Ovary (tissue), 9 donors: ENCODE measurements around the gene CACUL1. TPM values are rescaled to one million over a fixed set of nuclear protein-coding genes. Genes with fewer than 3 reads are reported as not detected.
"Not testable (repeated sequence)": the region's sequence is repeated elsewhere in the genome, so short reads cannot be mapped to it uniquely, and the experiment has no call there.

ENCODE experiments used
- DNase-seq, 5 donors: peaks; one replicate each; pipeline ENCODE4 v3.0.0-alpha.2; 2019 to 2020
- H3K27ac ChIP-seq, 2 donors: fragments of 200-600 bp; one replicate each; pipeline versions ENCODE4 v1.5.1 to v1.8.0; 2019 to 2022
- H3K27me3 ChIP-seq: fragments of 200-600 bp; one replicate; pipeline ENCODE4 v1.8.0; 2022
- H3K36me3 ChIP-seq: fragments of 200-600 bp; sonication (generic); one replicate; pipeline ENCODE4 v1.5.1; 2019
- H3K4me1 ChIP-seq: one replicate; pipeline ENCODE4 v1.8.1; 2013; ENCODE audit warnings: mild to moderate bottlenecking, moderate library complexity; ENCODE audit not compliant: insufficient read depth
- H3K4me3 ChIP-seq: fragments of 200-600 bp; sonication (generic); one replicate; pipeline ENCODE4 v1.5.1; 2017
- H3K9me3 ChIP-seq, 2 donors: fragments of 200-600 bp in 1 of 2; sonication (generic) in 1 of 2; one replicate each; pipeline versions ENCODE4 v1.5.1 to v1.8.1; 2013 to 2019; ENCODE audit warnings: mild to moderate bottlenecking in 1 of 2, moderate library complexity in 1 of 2
- EP300 ChIP-seq: sonication (generic); formaldehyde crosslinking; IDR thresholded peaks from one replicate; pipeline ENCODE4 v1.6.1; 2017; ENCODE audit warnings: antibody characterized with exemption
- POLR2A ChIP-seq: fragments of 450-650 bp; IDR thresholded peaks from one replicate; pipeline ENCODE4 v1.6.1; 2017; ENCODE audit warnings: antibody characterized with exemption, mild to moderate bottlenecking, moderate library complexity
- WGBS, 3 donors: extraction: QIAGEN DNeasy Blood & Tissue Kit in 1 of 3; methylation state at CpG; one replicate each; pipeline versions ENCODE4 v1.1.5 to v1.1.7; 2013 to 2017; 5-methylcytosine and 5-hydroxymethylcytosine counted together
- intact Hi-C, 4 donors: fragments of 100-400 bp; cut with DNase I; formaldehyde crosslinking; loops; one replicate each; pipeline versions ENCODE4 v1.11.0 to v1.15.1; 2022 to 2023
- polyA plus RNA-seq, 2 donors: library from polyadenylated mRNA; stranded (reverse); fragments of 200-250 nt in 1 of 2; fragments of 350-450 nt in 1 of 2; fragmentation: Illumina TruSeq in 1 of 2; extraction: RNeasy Lipid Tissue Mini Kit (QIAGEN cat#74804) in 1 of 2; gene quantifications; one replicate each; pipeline ENCODE4 v1.2.3, GENCODE V29; 2013 to 2014
- total RNA-seq, 7 donors: library from RNA; depleted of rRNA in 2 of 7; stranded (reverse); fragments of >200 nt in 2 of 7; fragmentation: NEBNext Ultra II Directional in 3 of 7; extraction: Animal tissue kit (Norgen Biotek cat#: 25700) in 3 of 7; gene quantifications; one replicate each; pipeline versions ENCODE4 v1.1.0 to v1.2.4, GENCODE V29; 2016 to 2023
- TF ChIP-seq, protein P1 (sequence below), 3 donors: fragments of 450-650 bp in 2 of 3; fragments of 200-600 bp in 1 of 3; IDR thresholded peaks; one replicate each; pipeline versions ENCODE4 v1.5.1 to v1.8.0; 2016 to 2022; ENCODE audit warnings: antibody characterized with exemption in 3 of 3, mild to moderate bottlenecking in 1 of 3
- donor health status: DM: no; HTN: no; CAD: no; lungs with moderate emphysema.
- donor health status: DM: no; HTN: no; CAD: no.
- donor health status: Bipolar disorder and iron deficiency.
- donor health status: DM: yes; HTN: yes; CAD: no.
- donor health status: DM: no; HTN: no; CAD: no.
- donor health status: DM: yes; HTN: yes; CAD: no.

The CACUL1 gene
- total and polyA plus RNA-seq, 9 donors, result 7.0 to 29.7 (median 25.9) TPM

DNA sequence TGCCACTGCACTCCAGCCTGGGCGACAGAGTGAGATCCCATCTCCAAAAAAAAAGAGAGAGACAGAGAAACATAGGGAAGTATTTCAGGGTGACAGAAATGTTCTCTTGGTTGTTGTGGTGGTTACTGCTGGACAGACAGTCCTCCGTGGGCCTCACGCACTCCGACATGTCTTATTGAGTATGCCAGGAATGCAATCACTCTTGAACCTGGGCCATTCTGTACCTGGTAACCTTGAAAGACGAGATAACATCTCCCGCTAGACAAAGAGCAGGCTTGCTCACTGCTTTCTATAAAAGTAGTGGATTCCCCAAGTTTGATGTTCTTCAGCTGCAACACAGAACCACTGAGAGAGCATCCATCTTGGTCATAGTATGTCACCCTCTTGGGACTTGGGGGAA lies 6.7 kb downstream of the CACUL1 start:
- Histone ChIP-seq H3K27ac (no peak overlapping the region), H3K4me3 (no peak overlapping the region), H3K36me3 (no peaks in the 10 kb centered on the region), H3K9me3 (no peaks in the 10 kb centered on the region), H3K4me1 (peaks cover 3% of the 10 kb centered on the region), H3K27me3 (no peaks in the 10 kb centered on the region)
- WGBS, 3 donors, result 89 to 92% (median 90%) methylated on average over 6 of the region's 6 CpGs
- intact Hi-C loops, result no loop called here
- DNase-seq, result no peak
- TF ChIP-seq, protein P1, sequence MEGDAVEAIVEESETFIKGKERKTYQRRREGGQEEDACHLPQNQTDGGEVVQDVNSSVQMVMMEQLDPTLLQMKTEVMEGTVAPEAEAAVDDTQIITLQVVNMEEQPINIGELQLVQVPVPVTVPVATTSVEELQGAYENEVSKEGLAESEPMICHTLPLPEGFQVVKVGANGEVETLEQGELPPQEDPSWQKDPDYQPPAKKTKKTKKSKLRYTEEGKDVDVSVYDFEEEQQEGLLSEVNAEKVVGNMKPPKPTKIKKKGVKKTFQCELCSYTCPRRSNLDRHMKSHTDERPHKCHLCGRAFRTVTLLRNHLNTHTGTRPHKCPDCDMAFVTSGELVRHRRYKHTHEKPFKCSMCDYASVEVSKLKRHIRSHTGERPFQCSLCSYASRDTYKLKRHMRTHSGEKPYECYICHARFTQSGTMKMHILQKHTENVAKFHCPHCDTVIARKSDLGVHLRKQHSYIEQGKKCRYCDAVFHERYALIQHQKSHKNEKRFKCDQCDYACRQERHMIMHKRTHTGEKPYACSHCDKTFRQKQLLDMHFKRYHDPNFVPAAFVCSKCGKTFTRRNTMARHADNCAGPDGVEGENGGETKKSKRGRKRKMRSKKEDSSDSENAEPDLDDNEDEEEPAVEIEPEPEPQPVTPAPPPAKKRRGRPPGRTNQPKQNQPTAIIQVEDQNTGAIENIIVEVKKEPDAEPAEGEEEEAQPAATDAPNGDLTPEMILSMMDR (IDR thresholded peaks at IDR 0.05), result no peak
- no peak for TF ChIP-seq EP300
- no peak for TF ChIP-seq POLR2A

DNA sequence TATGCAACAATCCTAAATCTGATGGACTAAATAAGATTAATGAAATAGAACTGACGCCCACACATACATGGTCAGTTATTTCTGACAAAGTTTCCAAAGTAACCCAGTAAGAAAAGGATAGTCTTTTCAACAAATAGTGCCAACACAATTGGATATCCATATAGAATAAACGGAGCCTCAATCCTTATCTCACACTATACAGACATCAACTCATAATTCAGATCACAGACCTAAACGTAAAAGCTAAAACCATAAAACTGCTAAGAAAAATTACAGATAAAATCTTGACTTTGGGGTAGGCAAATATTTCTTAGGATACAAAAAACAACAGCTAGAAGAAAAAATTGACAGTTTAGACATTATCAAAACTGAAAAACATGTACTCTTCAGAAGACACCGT lies 8.5 kb downstream of the CACUL1 start:
- no peak overlapping the region for H3K4me3 ChIP-seq
- H3K4me1 ChIP-seq, result peaks cover 4% of the 10 kb centered on the region
- 67 to 72% (median 72%) methylated on average over 4 of the region's 4 CpGs for WGBS, 3 donors
- TF ChIP-seq, protein P1 (IDR thresholded peaks at IDR 0.05), result no peak
- TF ChIP-seq POLR2A (no peak), EP300 (no peak)
- H3K27me3 ChIP-seq, result no peaks in the 10 kb centered on the region
- no peaks in the 10 kb centered on the region for H3K36me3 ChIP-seq
- H3K9me3 ChIP-seq, result no peaks in the 10 kb centered on the region
- H3K27ac ChIP-seq, result no peak overlapping the region
- DNase-seq, result no peak
- intact Hi-C loops, result no loop called here

DNA sequence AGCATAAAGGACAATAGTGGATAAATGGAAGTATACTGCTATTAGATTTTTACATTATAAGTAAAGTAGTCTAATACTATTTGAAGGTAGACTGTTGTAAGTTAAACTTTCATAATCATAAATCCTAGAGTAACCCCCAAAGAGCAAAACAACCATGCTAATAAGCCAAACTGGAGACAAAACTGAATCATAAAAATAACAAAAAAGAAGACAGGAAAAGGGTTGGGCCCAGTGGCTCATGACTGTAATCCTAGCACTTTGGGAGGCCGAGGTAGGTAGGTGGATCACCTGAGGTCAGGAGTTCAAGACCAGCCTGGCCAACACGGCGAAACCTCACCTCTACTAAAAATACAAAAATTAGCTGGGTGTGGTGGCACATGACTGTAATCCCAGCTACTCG lies 9.7 kb downstream of the CACUL1 start:
- no peak for DNase-seq
- intact Hi-C loops, result no loop called here
- Histone ChIP-seq H3K27ac (no peak overlapping the region), H3K4me1 (peaks cover 5% of the 10 kb centered on the region), H3K36me3 (no peaks in the 10 kb centered on the region), H3K9me3 (no peaks in the 10 kb centered on the region), H3K4me3 (no peak overlapping the region), H3K27me3 (no peaks in the 10 kb centered on the region)
- 93 to 97% (median 95%) methylated on average over 4 of the region's 4 CpGs for WGBS, 3 donors
- TF ChIP-seq, protein P1 (IDR thresholded peaks at IDR 0.05), result no peak
- TF ChIP-seq POLR2A (no peak), EP300 (no peak)

DNA sequence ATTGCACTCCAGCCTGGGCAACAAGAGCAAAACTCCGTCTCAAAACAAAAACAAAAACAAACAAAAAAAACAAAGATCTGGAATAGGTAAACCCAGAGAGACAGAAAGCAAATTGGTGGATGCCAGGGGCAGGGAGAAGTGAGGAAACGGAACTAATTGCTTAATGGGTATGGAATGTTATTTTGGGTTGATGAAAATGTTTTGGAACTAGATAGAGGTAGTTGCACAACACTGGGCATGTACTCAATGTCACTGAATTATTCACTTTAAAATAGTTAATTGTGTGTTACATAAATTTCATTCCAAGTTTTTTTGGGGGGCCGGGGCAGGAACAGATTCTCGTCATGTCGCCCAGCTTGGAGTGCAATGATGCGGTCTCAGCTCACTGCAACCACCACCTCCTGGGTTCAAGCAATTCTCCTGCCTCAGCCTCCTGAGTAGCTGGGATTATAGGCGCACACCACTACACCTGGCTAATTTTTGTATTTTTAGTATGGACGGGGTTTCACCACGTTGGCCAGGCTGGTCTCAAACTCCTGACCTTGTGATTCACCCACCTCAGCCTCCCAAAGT lies 10.3 kb downstream of the CACUL1 start:
- H3K36me3 ChIP-seq, intact Hi-C loops, H3K27me3 ChIP-seq, H3K27ac ChIP-seq, H3K4me3 ChIP-seq, DNase-seq, H3K4me1 ChIP-seq, H3K9me3 ChIP-seq: not testable (repeated sequence)
- 66 to 73% (median 68%) methylated on average over 9 of the region's 9 CpGs for WGBS, 3 donors

DNA sequence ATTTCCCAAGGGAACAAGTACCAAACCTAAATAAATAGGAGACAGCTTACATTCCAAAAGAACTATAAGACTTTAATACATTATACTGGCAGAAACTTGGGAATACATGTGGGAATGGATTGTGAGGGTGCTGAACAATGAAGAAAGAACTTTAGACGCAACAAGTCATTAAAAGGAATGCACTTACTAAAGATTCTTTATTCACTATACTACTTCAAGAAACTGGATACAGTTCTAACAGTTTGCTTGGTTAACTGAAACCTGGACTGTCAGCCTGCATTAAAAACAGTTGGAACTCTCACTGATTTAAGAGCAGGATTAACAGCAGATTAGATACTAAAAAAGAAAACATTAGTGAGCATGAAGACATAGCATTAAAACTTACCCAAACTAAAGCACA lies 12.0 kb downstream of the CACUL1 start:
- Histone ChIP-seq H3K27me3 (no peaks in the 10 kb centered on the region), H3K36me3 (no peaks in the 10 kb centered on the region), H3K4me1 (peaks cover 9% of the 10 kb centered on the region), H3K27ac (no peak overlapping the region), H3K9me3 (no peaks in the 10 kb centered on the region), H3K4me3 (no peak overlapping the region)
- intact Hi-C loops, result no loop called here
- TF ChIP-seq POLR2A (no peak), EP300 (no peak)
- TF ChIP-seq, protein P1 (IDR thresholded peaks at IDR 0.05), result no peak
- DNase-seq, result no peak
- 47 to 78% (median 65%) methylated on average over 1 of the region's 1 CpG for WGBS, 3 donors
